Cardiac muscle cell (in vitro differentiated cells and primary cell): ENCODE measurements around the gene PPP6C. TPM values are rescaled to one million over a fixed set of nuclear protein-coding genes. Genes with fewer than 3 reads are reported as not detected.
"Not testable (repeated sequence)": the region's sequence is repeated elsewhere in the genome, so short reads cannot be mapped to it uniquely, and the experiment has no call there.

Experiments used
- DNase-seq, 2 donors: peaks; one replicate each; pipeline versions ENCODE4 v3.0.0 to v3.0.0-alpha.2; 2010 to 2017; ENCODE audit warnings: low read depth in 1 of 2, low spot score in 1 of 2
- H3K27ac ChIP-seq: fragments of 200-600 bp; sonication (generic); 2 replicates; pipeline ENCODE4 v1.5.1; 2016
- H3K27me3 ChIP-seq: fragments of 200-600 bp; sonication (generic); 2 replicates; pipeline ENCODE4 v1.6.0; 2016; ENCODE audit warnings: control low read depth
- H3K36me3 ChIP-seq: fragments of 200-600 bp; sonication (generic); 2 replicates; pipeline ENCODE4 v1.5.1; 2016; ENCODE audit warnings: control low read depth
- H3K4me1 ChIP-seq: fragments of 200-600 bp; sonication (generic); 2 replicates; pipeline ENCODE4 v1.8.1; 2017; ENCODE audit warnings: low read depth, mild to moderate bottlenecking, mixed run types
- H3K4me3 ChIP-seq: fragments of 200-600 bp; sonication (generic); 2 replicates; pipeline ENCODE4 v1.5.1; 2016; ENCODE audit warnings: mild to moderate bottlenecking
- H3K9me3 ChIP-seq: fragments of 200-600 bp; sonication (generic); 2 replicates; pipeline ENCODE4 v1.5.1; 2017; ENCODE audit warnings: low read depth, mild to moderate bottlenecking, control low read depth
- polyA plus RNA-seq: library from polyadenylated mRNA; unstranded; fragments of >200 nt; fragmentation: Nextera tagmentation; extraction: Ambion mirVana; gene quantifications from 2 replicates; pipeline ENCODE4 v1.2.1, GENCODE V29; 2016
- total RNA-seq: library from RNA; depleted of rRNA; stranded (reverse); fragments of >200 nt; gene quantifications from 2 replicates; pipeline ENCODE4 v1.2.3, GENCODE V29; 2016
- TF ChIP-seq, protein P1 (sequence below): IDR thresholded peaks from 2 replicates; pipeline ENCODE4 v1.5.1; 2012; ENCODE audit warnings: low read depth, mild to moderate bottlenecking, low read length

The PPP6C gene
- total and polyA plus RNA-seq, 2 experiments from 2014 or later, result 16.3 to 16.5 TPM

DNA sequence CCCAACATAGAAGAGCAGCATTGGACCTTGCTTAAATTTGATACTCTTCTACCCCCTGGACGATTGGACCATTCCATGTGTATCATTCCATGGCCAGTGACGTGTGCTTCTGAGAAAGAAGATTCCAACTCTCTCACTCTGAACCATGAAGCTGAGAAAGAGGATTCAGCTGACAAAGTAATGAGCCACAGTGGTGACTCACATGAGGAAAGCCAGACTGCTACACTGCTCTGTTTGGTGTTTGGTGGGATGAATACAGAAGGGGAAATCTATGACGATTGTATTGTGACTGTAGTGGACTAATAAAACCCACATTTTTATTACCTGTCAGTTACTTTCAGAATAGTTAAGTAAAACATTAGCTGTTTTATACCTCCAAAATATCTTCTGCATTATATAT is 44.1 kb upstream of the PPP6C start:
- H3K36me3 ChIP-seq, result peaks cover 33% of the 10 kb centered on the region

DNA sequence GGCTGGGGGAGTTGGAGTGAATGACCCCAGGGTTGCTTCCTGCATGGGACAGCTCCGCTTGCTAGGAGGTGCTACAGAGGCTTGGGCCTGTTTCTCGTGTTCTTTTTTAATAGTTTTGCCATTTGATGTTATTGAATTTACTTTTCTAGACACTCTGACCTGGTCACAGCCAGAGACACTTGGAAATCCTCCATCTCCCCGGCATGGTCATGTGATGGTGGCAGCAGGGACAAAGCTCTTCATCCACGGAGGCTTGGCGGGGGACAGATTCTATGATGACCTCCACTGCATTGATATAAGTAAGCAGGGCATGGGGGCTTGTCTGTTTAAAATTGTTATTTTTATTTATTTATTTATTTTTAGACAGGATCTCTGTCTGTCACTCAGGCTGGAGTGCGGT is 38.2 kb upstream of the PPP6C start:
- Histone ChIP-seq H3K4me1 (no peaks in the 10 kb centered on the region), H3K9me3 (no peaks in the 10 kb centered on the region), H3K36me3 (no peaks in the 10 kb centered on the region), H3K4me3 (no peak overlapping the region), H3K27ac (no peak overlapping the region), H3K27me3 (no peaks in the 10 kb centered on the region)
- TF ChIP-seq, protein P1, sequence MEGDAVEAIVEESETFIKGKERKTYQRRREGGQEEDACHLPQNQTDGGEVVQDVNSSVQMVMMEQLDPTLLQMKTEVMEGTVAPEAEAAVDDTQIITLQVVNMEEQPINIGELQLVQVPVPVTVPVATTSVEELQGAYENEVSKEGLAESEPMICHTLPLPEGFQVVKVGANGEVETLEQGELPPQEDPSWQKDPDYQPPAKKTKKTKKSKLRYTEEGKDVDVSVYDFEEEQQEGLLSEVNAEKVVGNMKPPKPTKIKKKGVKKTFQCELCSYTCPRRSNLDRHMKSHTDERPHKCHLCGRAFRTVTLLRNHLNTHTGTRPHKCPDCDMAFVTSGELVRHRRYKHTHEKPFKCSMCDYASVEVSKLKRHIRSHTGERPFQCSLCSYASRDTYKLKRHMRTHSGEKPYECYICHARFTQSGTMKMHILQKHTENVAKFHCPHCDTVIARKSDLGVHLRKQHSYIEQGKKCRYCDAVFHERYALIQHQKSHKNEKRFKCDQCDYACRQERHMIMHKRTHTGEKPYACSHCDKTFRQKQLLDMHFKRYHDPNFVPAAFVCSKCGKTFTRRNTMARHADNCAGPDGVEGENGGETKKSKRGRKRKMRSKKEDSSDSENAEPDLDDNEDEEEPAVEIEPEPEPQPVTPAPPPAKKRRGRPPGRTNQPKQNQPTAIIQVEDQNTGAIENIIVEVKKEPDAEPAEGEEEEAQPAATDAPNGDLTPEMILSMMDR, result no peak
- no peak for DNase-seq

More for the DNA sequence above, 44.1 kb upstream of the PPP6C start:
- no peaks in the 10 kb centered on the region for H3K27me3 ChIP-seq
- H3K9me3 ChIP-seq, result no peaks in the 10 kb centered on the region
- peak overlapping the region; percentile 65 for H3K27ac ChIP-seq
- H3K4me3 ChIP-seq, result no peak overlapping the region
- TF ChIP-seq, protein P1, result no peak
- H3K4me1 ChIP-seq, result peaks cover 30% of the 10 kb centered on the region
- peak in 1 of 2 donors; percentile 93 for DNase-seq

DNA sequence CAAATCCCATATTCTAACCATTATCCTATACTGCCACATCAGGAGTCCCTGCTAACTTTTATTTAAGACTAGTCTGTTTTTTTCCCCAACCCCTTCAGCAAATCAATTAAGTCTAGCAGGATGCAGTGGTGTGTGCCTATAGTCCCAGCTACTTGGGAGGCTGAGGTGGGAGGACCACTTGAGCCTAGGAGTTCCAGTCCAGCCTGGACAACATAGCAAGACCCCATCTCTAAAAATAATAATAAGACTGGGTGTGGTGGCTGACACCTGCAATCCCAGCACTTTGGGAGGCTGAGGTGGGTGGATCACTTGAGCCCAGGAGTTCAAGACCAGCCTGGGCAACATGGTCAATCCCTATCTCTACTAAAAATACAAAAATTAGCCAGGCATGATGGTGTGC is 35.3 kb upstream of the PPP6C start:
- H3K27me3 ChIP-seq, DNase-seq, H3K9me3 ChIP-seq, H3K4me3 ChIP-seq, H3K36me3 ChIP-seq, H3K27ac ChIP-seq, H3K4me1 ChIP-seq: not testable (repeated sequence)

DNA sequence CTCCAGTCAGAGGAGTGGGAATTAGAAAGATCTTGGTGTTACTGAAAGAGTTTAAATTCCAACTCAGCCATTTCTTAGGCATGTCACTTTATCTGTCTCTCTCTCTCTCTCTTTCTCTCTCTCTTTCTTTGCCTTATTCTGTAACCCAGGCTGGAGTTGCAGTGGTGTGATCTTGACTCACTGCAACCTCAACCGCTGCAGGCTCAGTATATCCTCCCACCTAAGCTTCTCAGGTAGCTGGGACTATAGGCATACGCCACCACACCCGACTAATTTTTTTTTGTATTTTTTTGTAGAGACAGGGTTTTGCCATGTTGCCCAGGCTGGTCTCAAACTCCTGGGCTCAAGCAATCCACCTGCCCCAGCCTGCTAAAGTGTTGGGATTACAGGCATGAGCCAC is 29.0 kb upstream of the PPP6C start:
- Histone ChIP-seq H3K36me3 (no peaks in the 10 kb centered on the region), H3K9me3 (no peaks in the 10 kb centered on the region), H3K4me1 (no peaks in the 10 kb centered on the region), H3K27ac (no peak overlapping the region), H3K27me3 (no peaks in the 10 kb centered on the region), H3K4me3 (no peak overlapping the region)
- DNase-seq, result no peak
- TF ChIP-seq, protein P1, result no peak

DNA sequence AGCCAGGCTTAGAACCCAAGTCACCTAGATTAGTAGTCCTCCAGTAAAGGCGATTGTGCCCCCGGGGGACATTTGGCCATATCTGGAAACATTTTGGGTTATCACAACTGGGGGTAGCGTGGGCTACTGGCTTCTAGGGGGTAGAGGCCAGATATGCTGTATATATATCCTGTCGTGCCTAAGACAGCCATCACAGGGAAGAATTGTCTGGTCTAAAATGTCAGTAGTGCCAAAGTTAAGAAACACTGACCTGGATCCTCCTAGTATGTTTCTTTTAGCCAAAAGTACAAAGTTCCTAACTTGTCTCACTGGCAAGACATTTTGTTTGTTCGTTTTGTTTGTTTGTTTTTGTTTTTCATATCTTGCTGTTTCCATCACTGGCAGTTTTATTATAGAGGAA is 24.6 kb upstream of the PPP6C start:
- Histone ChIP-seq H3K27ac (no peak overlapping the region), H3K4me3 (no peak overlapping the region), H3K4me1 (no peaks in the 10 kb centered on the region), H3K27me3 (no peaks in the 10 kb centered on the region), H3K36me3 (peaks cover 3% of the 10 kb centered on the region), H3K9me3 (no peaks in the 10 kb centered on the region)
- TF ChIP-seq, protein P1, result no peak
- DNase-seq, result no peak

DNA sequence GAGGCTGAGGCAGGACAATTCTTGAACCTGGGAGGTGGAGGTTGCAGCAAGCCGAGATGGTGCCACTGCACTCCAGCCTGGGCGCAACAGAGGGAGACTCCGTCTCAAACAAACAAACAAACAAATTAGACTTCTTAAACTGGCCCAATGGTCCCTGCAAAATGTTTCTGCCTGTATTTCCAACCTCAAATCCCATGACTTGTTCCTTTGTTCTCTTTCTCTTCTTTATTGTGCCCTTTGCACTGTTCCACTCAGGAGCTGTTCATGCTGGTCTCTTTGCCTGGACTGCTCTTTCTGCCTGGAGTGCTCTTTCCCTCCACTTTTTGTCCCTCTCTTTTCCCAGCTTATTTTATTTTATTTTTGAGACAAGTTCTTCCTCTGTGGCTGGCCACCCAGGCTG is 14.9 kb upstream of the PPP6C start:
- Histone ChIP-seq H3K9me3 (no peaks in the 10 kb centered on the region), H3K4me3 (no peak overlapping the region), H3K27me3 (no peaks in the 10 kb centered on the region), H3K27ac (no peak overlapping the region), H3K4me1 (no peaks in the 10 kb centered on the region), H3K36me3 (peaks cover 8% of the 10 kb centered on the region)
- TF ChIP-seq, protein P1, result no peak
- DNase-seq, result no peak
